ENCODE results near the gene FOXS1. TPM values are rescaled to one million over a fixed set of nuclear protein-coding genes. Genes with fewer than 3 reads are reported as not detected.
A peak's percentile ranks its signal among the peaks of the same experiment; 100 is the strongest.

The FOXS1 gene
- total RNA-seq, 1 donor from 2014 or later = not detected

DNA sequence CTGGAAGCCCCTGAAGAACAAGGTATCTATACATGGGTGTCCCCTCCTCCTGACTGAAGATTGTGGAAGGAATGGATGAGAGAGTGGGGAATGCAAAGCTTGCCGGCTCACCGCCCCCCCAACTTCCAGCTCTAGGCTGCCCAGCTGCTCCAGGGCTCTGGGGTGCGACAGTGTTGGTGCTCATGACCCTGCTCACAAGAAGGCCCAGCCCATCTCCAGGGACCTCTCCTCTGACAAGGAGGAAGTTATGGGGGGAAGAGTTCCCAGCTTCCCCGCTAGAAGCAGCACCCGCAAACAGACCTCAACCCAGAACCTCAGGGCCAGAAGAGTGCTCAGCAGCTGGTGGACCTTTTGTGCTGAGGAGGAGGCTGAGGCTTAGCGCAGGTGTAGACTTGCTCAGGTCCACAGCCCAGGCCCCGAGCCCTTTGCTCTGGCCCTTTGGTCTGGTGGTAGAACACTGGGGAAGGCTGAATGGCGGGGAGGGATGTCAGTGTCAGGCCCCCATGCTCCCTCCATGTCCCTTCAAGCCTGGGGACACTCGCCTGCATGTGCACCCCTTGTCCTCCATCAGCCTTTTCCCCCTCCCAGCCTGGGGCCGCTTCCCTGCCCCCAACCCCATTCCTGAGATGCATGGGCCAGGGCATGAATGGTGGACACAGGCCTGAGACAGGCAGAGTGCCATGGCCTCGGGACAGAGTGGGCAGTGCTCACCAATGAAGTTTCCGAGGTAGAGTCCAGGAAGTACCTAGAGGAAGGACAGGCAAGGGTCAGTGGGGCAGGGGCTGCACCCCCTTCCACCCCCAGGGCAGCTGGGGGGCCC lies 23.7 kb upstream of the FOXS1 start:
- Mint-ChIP-seq H3K9me3 (no peaks in the 10 kb centered on the region), H3K4me1 (ENCODE audit: low read depth) (peaks cover 5% of the 10 kb centered on the region), H3K4me3 (no peak overlapping the region), H3K27me3 (ENCODE audit: insufficient read depth) (peaks cover 58% of the 10 kb centered on the region), H3K36me3 (ENCODE audit: low read depth) (no peaks in the 10 kb centered on the region), H3K27ac (no peak overlapping the region)
- DNase-seq (ENCODE audit: low spot score) = no peak
- intact Hi-C loops (cut with micrococcal nuclease) = loop anchor here (1.0 kb wide), 1 partner anchor 8 kb away; no protein-coding TSS in a partner anchor

DNA sequence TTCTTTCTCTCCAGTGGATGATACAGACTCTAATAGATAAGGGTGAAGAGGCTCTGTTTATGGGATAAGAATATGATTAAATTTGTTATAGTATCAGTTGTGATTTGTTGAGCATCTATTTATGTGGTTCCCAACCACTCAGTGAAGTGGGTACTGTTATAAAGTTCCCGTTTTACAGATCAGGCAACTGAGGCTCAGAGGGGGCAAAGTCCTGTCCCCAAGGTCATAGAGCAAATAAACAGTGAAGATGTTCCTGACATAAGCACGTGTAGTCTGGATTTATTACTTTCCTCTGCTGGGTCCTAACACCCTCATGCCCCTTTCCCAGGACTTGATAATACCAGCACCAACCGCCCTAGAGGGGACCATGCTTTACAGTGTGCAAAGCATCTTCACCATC lies 20.8 kb upstream of the FOXS1 start:
- Mint-ChIP-seq H3K4me1 (ENCODE audit: low read depth) (peaks cover 10% of the 10 kb centered on the region), H3K27ac (no peak overlapping the region)
- intact Hi-C loops (cut with micrococcal nuclease) = no loop called here

DNA sequence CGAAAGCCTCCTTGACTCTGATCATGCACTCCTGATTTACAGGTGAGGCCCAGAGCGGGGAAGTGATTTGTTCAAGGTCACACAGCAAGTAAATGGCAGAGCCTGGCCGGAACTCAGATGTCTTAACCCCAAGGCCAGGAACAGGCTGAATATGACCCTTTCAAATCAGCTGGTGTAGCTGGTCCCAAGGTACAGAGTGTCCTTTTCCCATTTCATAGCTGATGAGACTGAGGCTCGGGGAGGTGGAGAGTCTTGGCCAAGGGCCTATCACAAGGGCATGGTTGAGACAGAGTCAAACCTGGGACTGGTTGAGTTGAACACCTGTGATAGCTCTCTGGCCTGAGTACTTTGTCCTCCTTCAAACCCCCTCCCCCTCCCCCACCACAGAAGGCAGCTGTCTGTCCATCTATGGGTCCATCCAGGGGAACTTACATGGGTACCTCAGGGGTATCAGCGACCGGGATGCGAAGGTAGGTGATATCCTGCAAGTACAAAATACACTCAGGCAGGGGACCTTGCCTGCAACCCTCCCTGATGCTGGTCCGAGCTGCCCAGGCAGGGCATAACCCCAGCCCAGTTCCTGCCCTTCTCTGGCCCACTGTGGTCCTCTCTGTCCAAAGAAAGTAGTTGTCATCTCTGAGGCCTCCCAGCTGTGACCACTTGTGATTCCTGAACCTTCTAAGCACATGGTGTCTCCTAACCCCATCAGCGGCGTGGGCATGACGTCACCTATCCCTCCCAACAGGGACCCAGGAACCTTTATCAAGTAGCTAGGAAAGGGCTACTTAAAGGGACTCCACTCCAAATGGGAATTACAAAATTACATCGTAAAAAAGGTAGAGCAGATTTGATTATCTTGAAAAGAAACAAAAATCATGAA lies 19.4 kb upstream of the FOXS1 start:
- peaks cover 7% of the 10 kb centered on the region for H3K4me1 Mint-ChIP-seq (ENCODE audit: low read depth)
- DNase-seq (ENCODE audit: low spot score) = no peak
- H3K27me3 Mint-ChIP-seq (ENCODE audit: insufficient read depth) = peaks cover 54% of the 10 kb centered on the region
- intact Hi-C loops (cut with micrococcal nuclease) = no loop called here
- no peak overlapping the region for H3K4me3 Mint-ChIP-seq
- H3K36me3 Mint-ChIP-seq (ENCODE audit: low read depth) = no peaks in the 10 kb centered on the region
- no peak overlapping the region for H3K27ac Mint-ChIP-seq
- no peaks in the 10 kb centered on the region for H3K9me3 Mint-ChIP-seq

More for the DNA sequence above, 20.8 kb upstream of the FOXS1 start:
- peaks cover 54% of the 10 kb centered on the region for H3K27me3 Mint-ChIP-seq (ENCODE audit: insufficient read depth)
- H3K4me3 Mint-ChIP-seq = no peak overlapping the region
- H3K9me3 Mint-ChIP-seq = no peaks in the 10 kb centered on the region
- DNase-seq (ENCODE audit: low spot score) = no peak
- no peaks in the 10 kb centered on the region for H3K36me3 Mint-ChIP-seq (ENCODE audit: low read depth)

DNA sequence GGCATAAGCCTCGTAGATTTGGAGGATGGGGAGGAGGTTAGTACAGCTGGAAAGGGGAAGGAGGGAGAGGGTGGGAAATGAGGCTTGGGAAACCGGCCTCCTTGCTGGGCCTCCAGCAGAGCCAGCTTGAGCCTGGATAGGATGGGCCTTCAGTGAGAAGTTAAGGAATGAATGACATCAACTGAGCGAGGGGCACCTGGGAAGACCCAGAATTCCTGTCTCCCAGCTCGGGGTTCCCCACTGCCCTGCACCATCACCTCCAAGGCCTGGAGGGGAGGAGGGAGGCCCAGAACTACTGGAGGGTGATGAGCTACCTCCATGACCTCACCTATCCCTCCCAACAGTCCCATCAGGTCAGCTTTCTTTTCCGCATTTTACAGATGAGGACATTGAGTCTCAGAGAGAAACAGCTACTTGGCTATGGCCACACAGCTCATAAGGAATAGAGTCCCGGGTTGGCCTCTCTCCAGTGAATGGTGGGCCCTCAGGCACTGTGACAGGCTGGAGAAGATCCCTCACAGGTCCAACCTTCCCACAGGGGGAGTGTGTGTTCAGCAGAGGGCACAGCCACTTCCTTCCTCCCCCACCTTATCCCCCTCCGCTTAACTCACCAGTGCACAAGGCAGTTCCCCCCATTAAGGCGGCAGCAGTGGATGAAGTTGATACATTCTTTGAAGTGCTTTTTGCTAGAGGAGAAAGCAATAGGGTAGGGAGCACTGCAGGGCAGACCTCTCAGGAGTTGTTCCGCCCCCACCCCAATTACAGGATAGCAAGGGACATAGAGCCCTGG lies 18.1 kb upstream of the FOXS1 start:
- no peaks in the 10 kb centered on the region for H3K9me3 Mint-ChIP-seq
- DNase-seq (ENCODE audit: low spot score) = no peak
- peaks cover 7% of the 10 kb centered on the region for H3K4me1 Mint-ChIP-seq (ENCODE audit: low read depth)
- intact Hi-C loops (cut with micrococcal nuclease) = no loop called here
- H3K27me3 Mint-ChIP-seq (ENCODE audit: insufficient read depth) = peaks cover 47% of the 10 kb centered on the region
- H3K27ac Mint-ChIP-seq = no peak overlapping the region
- no peaks in the 10 kb centered on the region for H3K36me3 Mint-ChIP-seq (ENCODE audit: low read depth)
- H3K4me3 Mint-ChIP-seq = no peak overlapping the region

DNA sequence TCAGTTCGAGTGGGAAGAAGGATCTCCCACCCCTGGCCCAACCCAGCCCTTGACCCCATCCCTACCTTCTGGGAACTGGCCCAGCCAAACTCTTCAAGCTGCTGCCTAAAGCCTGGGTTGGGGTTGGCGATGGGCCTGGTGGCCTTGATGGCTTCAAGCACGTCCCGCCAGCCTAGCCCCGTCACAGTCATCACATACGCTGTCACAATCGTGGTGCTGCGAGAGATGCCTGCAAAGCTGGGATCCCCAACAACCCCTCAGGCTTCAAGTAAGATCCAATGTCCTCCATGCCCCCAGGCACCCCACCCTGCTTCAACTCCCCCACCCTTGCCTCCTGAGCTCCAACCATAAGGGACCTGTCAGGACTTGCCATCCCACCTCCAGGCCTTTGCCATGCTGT lies 17.1 kb upstream of the FOXS1 start:
- intact Hi-C loops (cut with micrococcal nuclease) = no loop called here
- Mint-ChIP-seq H3K4me1 (ENCODE audit: low read depth) (peaks cover 10% of the 10 kb centered on the region), H3K4me3 (no peak overlapping the region), H3K9me3 (no peaks in the 10 kb centered on the region), H3K27ac (no peak overlapping the region), H3K27me3 (ENCODE audit: insufficient read depth) (peaks cover 41% of the 10 kb centered on the region), H3K36me3 (ENCODE audit: low read depth) (no peaks in the 10 kb centered on the region)
- no peak for DNase-seq (ENCODE audit: low spot score)

DNA sequence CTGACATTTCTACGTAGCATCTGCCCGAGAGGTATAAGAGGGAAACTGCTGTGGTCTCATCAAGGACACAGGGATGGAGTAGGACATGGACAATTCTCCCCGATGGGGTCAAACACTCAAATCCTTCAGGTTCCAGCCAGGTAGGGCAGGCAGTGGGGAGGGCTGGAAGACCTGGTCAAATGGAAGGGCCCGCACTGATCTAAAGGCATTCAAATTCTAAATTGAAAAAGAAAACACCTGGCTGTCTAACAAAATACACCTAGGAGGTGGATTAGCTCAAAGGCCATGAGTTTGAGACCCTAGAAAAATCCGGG lies 16.7 kb upstream of the FOXS1 start:
- H3K4me3 Mint-ChIP-seq = peak overlapping the region; percentile 58

DNA sequence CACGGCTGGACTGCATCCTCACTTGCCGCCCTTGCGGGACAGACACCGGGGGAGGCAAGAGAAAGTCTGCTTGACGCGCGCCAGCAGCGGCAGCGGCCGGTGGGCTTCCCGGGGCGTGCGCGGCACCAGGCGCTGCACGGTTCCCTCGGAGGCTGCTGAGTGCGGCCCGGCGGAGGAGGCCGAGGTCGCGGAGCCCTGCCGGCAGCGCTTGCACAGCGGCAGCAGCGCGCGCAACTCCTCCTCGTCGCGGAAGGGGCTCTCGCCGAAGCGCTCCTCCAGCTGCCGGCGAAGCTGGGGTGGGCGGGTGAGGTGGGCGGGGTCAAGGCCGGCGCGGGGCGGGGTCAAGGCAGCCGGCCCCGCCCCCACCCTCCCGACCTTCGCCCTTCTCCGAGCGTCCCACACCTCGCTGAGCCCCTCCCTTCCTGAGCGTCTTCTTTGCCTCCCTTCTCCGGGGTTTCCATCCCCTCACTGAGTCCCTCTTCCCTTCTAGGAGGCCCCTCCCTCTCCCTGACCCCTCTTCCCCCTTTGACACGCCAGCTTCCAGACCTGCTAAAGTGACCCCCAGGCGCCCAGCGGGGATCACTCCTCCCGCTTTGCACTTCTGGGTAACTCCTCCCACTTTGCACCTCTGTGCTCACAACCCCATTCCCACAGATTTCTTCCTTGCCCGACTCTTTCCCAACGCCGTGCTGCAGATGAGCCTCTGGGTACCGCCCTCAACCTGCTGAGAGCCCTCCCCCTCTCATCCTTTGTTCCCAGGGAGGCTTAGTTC lies 16.2 kb upstream of the FOXS1 start:
- peaks cover 10% of the 10 kb centered on the region for H3K4me1 Mint-ChIP-seq (ENCODE audit: low read depth)
- no peaks in the 10 kb centered on the region for H3K36me3 Mint-ChIP-seq (ENCODE audit: low read depth)
- intact Hi-C loops (cut with micrococcal nuclease) = loop anchor here (1.0 kb wide), 2 partner anchors 8 to 18 kb away; no protein-coding TSS in a partner anchor
- DNase-seq (ENCODE audit: low spot score) = peak; percentile 49
- no peaks in the 10 kb centered on the region for H3K9me3 Mint-ChIP-seq
- H3K27ac Mint-ChIP-seq = no peak overlapping the region
- peaks cover 40% of the 10 kb centered on the region for H3K27me3 Mint-ChIP-seq (ENCODE audit: insufficient read depth)
- H3K4me3 Mint-ChIP-seq = peak overlapping the region; percentile 58

More for the DNA sequence above, 16.7 kb upstream of the FOXS1 start:
- Mint-ChIP-seq H3K36me3 (ENCODE audit: low read depth) (no peaks in the 10 kb centered on the region), H3K27me3 (ENCODE audit: insufficient read depth) (peaks cover 42% of the 10 kb centered on the region), H3K9me3 (no peaks in the 10 kb centered on the region), H3K27ac (no peak overlapping the region), H3K4me1 (ENCODE audit: low read depth) (peaks cover 10% of the 10 kb centered on the region)
- no peak for DNase-seq (ENCODE audit: low spot score)
- intact Hi-C loops (cut with micrococcal nuclease) = no loop called here

DNA sequence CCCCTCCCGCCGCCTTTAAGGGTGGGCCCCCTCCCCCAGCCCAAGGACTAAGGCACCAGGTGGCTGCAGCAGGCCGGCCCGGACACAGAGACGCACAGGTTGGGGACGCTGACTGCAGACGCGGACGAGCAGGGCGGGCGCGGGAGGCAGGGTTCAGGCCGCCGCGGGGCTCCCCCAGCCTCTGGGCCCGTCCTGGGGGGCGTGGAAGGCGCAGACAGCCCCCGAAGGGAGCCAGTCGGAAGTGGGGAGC lies 15.7 kb upstream of the FOXS1 start:
- no peak for DNase-seq (ENCODE audit: low spot score)
- peak overlapping the region; percentile 8 for H3K4me3 Mint-ChIP-seq
- H3K27ac Mint-ChIP-seq = no peak overlapping the region
- intact Hi-C loops (cut with micrococcal nuclease) = loop anchor here (1.0 kb wide), 2 partner anchors 8 to 18 kb away; no protein-coding TSS in a partner anchor
- no peaks in the 10 kb centered on the region for H3K9me3 Mint-ChIP-seq
- H3K36me3 Mint-ChIP-seq (ENCODE audit: low read depth) = no peaks in the 10 kb centered on the region
- H3K27me3 Mint-ChIP-seq (ENCODE audit: insufficient read depth) = peaks cover 37% of the 10 kb centered on the region
- H3K4me1 Mint-ChIP-seq (ENCODE audit: low read depth) = peaks cover 10% of the 10 kb centered on the region

DNA sequence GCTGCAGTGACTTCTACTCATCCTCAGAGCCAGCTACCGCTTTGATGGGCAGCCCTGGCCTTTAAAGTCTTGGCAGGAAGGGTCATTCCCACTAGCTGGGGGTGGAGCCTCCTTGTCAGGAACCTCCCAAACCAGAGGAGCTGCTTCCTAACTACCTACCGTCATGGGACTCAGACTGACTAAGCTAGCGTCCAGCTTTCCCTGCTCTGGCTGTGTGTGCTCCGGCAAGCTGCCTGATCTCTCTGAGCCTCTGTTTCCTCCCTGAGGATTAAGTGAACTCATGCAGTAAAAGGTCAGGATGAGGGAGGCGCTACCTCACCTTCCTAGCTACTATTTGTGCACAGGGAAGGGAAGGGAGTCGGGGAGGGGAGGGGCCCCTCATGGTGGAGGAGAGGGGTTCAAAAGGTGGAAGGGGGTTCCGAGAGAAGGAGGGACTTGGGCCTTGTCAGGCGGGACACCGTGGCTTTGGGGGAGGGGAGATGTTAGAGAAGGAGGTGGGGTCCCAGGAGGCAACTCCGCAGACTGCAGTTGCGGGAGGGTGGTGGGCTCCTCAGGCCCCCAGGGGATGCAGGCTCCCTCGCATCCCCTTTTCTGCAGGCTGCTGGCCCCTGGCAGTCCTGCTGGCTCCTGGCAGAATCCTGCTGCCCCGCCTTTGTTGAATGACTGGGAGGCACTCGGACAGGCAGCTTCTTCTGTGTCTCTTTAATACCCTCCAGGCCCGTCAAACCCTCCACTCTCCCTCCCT lies 15.2 kb upstream of the FOXS1 start:
- Mint-ChIP-seq H3K36me3 (ENCODE audit: low read depth) (no peaks in the 10 kb centered on the region), H3K4me3 (peak overlapping the region; percentile 8), H3K27ac (no peak overlapping the region), H3K27me3 (ENCODE audit: insufficient read depth) (peaks cover 37% of the 10 kb centered on the region), H3K4me1 (ENCODE audit: low read depth) (peaks cover 10% of the 10 kb centered on the region), H3K9me3 (no peaks in the 10 kb centered on the region)
- intact Hi-C loops (cut with micrococcal nuclease) = loop anchor here (1.0 kb wide), 2 partner anchors 9 to 19 kb away; no protein-coding TSS in a partner anchor
- DNase-seq (ENCODE audit: low spot score) = no peak

DNA sequence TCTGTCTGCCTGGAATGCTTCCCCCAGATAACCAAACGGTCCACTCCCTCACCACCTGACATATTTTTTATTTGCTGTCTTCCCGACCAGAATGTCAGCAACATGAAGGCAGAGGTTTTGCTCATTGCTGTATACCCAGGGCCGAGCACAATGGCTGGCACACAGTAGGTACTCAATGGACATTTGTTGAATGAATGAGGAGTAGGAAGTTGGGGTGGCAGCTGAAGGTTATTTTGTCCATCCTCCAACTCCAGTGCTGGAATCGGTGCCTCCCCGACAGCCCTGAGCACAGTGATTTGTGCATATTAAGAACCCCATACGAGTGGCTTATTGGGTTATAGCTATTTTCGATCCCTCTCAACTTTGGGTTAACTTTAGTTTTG lies 14.6 kb upstream of the FOXS1 start:
- no peak for DNase-seq (ENCODE audit: low spot score)
- intact Hi-C loops (cut with micrococcal nuclease) = loop anchor here (10.0 kb wide), 1 partner anchor 795 kb away; no protein-coding TSS in a partner anchor
- H3K4me1 Mint-ChIP-seq (ENCODE audit: low read depth) = peaks cover 10% of the 10 kb centered on the region

DNA sequence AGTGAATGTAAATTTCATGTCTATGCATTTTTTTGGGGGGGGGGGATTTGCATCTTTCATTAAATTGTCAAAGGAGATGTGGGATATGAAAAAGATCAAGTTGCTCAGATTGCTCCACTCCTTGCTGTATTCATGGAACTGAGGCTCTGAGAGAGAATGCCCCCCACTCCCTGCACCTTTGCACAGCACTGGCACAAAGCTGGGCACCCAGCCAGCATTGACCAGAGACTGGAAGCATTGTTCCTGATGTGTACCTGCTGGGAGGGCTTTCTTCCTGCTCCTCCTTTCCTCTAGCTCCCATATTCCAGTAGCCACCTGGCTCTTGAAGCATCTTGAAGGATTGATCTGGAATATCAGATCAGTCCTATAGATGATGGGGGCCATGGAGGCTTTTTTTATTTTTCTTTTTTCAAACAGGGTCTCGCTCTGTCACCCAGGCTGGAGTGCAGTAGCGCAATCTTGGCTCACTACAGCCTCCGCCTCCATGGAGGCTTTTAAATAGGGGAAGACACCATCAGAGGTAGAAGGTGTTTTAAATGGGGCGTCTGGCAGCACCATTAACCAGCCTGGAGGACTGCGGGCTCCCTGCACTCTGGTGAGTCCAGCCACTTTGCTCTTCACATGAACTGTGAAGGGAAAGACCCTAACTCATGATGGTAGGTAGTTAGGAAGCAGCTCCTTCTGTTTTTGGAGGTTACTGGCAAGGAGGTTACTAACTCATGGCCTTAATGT lies 14.0 kb upstream of the FOXS1 start:
- Mint-ChIP-seq H3K4me3 (no peak overlapping the region), H3K9me3 (no peaks in the 10 kb centered on the region), H3K27ac (no peak overlapping the region), H3K27me3 (ENCODE audit: insufficient read depth) (peaks cover 34% of the 10 kb centered on the region), H3K4me1 (ENCODE audit: low read depth) (peaks cover 10% of the 10 kb centered on the region), H3K36me3 (ENCODE audit: low read depth) (no peaks in the 10 kb centered on the region)
- no peak for DNase-seq (ENCODE audit: low spot score)
- intact Hi-C loops (cut with micrococcal nuclease) = loop anchor here (10.0 kb wide), 1 partner anchor 795 kb away; no protein-coding TSS in a partner anchor

More for the DNA sequence above, 14.6 kb upstream of the FOXS1 start:
- H3K27me3 Mint-ChIP-seq (ENCODE audit: insufficient read depth) = peaks cover 35% of the 10 kb centered on the region
- H3K36me3 Mint-ChIP-seq (ENCODE audit: low read depth) = no peaks in the 10 kb centered on the region
- no peak overlapping the region for H3K4me3 Mint-ChIP-seq
- H3K9me3 Mint-ChIP-seq = no peaks in the 10 kb centered on the region
- no peak overlapping the region for H3K27ac Mint-ChIP-seq

Data from activated T-helper 1 cell treated with anti-CD3 and anti-CD28 coated beads, Interleukin-12 subunit alpha, Interleukin-12 subunit beta, Interleukin-2, Interleukin-4 antibody, amounts not matched to agents 30 ng/mL and 10 ng/mL and 1 ng/mL, durations not matched to agents 14 hours and 24 hours and 36 hours (primary cell).